GM18511 (cell line): ENCODE results near the gene GSG1L.

Experiments used
- ATAC-seq: cut with Tn5 transposase; IDR thresholded peaks from one replicate; pipeline ENCODE4 v1.9.1; 2021; ENCODE audit warnings: mild to moderate bottlenecking, moderate library complexity; ENCODE audit not compliant: unreplicated experiment

The GSG1L gene

GRCh38 chr16:27800817-27801216 is 262.7 kb downstream of the GSG1L start:
- ATAC-seq, result no peak

- ATAC-seq, result no peak
Observed at GRCh38 chr16:27799896-27800295, 263.6 kb downstream of the GSG1L start.

- no peak for ATAC-seq
Observed at GRCh38 chr16:27798241-27798640, 265.3 kb downstream of the GSG1L start.

GRCh38 chr16:27795992-27796614 is 267.4 kb downstream of the GSG1L start:
- ATAC-seq, result no peak

GRCh38 chr16:27793249-27793622 is 270.3 kb downstream of the GSG1L start:
- ATAC-seq, result no peak

- ATAC-seq, result no peak
Observed at GRCh38 chr16:27792486-27793248, 270.8 kb downstream of the GSG1L start.

- no peak for ATAC-seq
Observed at GRCh38 chr16:27791404-27791719, 272.2 kb downstream of the GSG1L start.

GRCh38 chr16:27790546-27791403 is 272.7 kb downstream of the GSG1L start:
- ATAC-seq, result no peak

GRCh38 chr16:27789595-27790241 is 273.8 kb downstream of the GSG1L start:
- no peak for ATAC-seq

GRCh38 chr16:27789150-27789549 is 274.4 kb downstream of the GSG1L start:
- no peak for ATAC-seq

- no peak for ATAC-seq
Observed at GRCh38 chr16:27787665-27788064, 275.8 kb downstream of the GSG1L start.

- ATAC-seq, result no peak
Observed at GRCh38 chr16:27786923-27787625, 276.4 kb downstream of the GSG1L start.

- no peak for ATAC-seq
Observed at GRCh38 chr16:27786221-27786922, 277.1 kb downstream of the GSG1L start.

- no peak for ATAC-seq
Observed at GRCh38 chr16:27785307-27785678, 278.2 kb downstream of the GSG1L start.

GRCh38 chr16:27784351-27785306 is 278.9 kb downstream of the GSG1L start:
- no peak for ATAC-seq

GRCh38 chr16:27781981-27782880 is 281.3 kb downstream of the GSG1L start:
- no peak for ATAC-seq

GRCh38 chr16:27781195-27781524 is 282.4 kb downstream of the GSG1L start:
- ATAC-seq, result no peak
